ENCODE measurements around the gene ZNF525. TPM values are rescaled to one million over a fixed set of nuclear protein-coding genes. Genes with fewer than 3 reads are reported as not detected.
"Not testable (repeated sequence)": the region's sequence is repeated elsewhere in the genome, so short reads cannot be mapped to it uniquely, and the experiment has no call there.

ZNF525 gene
- 5.9 to 6.9 TPM (median 6.4 TPM) in 3 replicates for total RNA-seq
- long read RNA-seq, partial matches to known transcripts, result 0 of 1 reads
- long read RNA-seq, other reads (novel, unspliced or antisense), result 0 of 1 reads

- peak; percentile 94 for DNase-seq (ENCODE audit: low spot score)
- Mint-ChIP-seq H3K36me3 (ENCODE audit: low read depth) (peaks cover 2% of the 10 kb centered on the region), H3K9me3 (ENCODE audit: low read depth) (peaks cover 4% of the 10 kb centered on the region), H3K27me3 (ENCODE audit: low read depth) (no peaks in the 10 kb centered on the region), H3K4me3 (ENCODE audit: unreplicated experiment) (peak within 1 kb of the TSS; percentile 92), H3K27ac (ENCODE audit: unreplicated experiment) (peak within 1 kb of the TSS; percentile 83), H3K4me1 (ENCODE audit: low read depth) (peaks cover 18% of the 10 kb centered on the region)
- TF ChIP-seq, protein P1, sequence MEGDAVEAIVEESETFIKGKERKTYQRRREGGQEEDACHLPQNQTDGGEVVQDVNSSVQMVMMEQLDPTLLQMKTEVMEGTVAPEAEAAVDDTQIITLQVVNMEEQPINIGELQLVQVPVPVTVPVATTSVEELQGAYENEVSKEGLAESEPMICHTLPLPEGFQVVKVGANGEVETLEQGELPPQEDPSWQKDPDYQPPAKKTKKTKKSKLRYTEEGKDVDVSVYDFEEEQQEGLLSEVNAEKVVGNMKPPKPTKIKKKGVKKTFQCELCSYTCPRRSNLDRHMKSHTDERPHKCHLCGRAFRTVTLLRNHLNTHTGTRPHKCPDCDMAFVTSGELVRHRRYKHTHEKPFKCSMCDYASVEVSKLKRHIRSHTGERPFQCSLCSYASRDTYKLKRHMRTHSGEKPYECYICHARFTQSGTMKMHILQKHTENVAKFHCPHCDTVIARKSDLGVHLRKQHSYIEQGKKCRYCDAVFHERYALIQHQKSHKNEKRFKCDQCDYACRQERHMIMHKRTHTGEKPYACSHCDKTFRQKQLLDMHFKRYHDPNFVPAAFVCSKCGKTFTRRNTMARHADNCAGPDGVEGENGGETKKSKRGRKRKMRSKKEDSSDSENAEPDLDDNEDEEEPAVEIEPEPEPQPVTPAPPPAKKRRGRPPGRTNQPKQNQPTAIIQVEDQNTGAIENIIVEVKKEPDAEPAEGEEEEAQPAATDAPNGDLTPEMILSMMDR (IDR thresholded peaks at IDR 0.05), result peak; percentile 62
Measured at GRCh38 chr19:53365134-53365898, at the start of gene ZNF525. ZNF525 (plus strand) TSS chr19:53365705; CDS start chr19:53372282, 6,577 bp downstream.

DNA sequence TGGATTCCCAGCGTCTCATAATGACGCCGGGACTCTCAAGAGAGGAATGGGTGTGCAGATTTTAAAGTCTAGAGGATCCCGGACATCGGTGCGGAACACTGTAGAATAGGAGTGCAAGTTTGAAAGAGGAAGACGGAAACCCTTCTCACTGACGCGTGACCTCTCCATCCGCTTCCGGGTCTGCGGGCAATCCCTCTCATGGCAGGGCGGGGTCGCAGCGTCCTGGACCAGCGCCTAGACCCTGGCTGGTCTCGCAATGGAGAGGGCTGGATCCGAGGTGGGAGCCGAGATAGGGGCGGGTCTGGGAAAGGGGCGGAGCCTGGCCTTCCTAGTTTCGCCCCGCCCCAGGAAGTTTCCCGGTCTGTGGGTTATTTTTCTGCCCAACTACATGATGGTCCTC is 36.5 kb upstream of the ZNF525 start:
- DNase-seq (ENCODE audit: low spot score), result no peak

GRCh38 chr19:53332484-53332883 is 33.0 kb upstream of the ZNF525 start:
- Mint-ChIP-seq H3K4me1 (ENCODE audit: low read depth) (peaks cover 8% of the 10 kb centered on the region), H3K9me3 (ENCODE audit: low read depth) (peaks cover 18% of the 10 kb centered on the region), H3K27me3 (ENCODE audit: low read depth) (no peaks in the 10 kb centered on the region), H3K27ac (ENCODE audit: unreplicated experiment) (no peak overlapping the region), H3K36me3 (ENCODE audit: low read depth) (no peaks in the 10 kb centered on the region), H3K4me3 (ENCODE audit: unreplicated experiment) (peak overlapping the region; percentile 97)
- TF ChIP-seq, protein P1 (IDR thresholded peaks at IDR 0.05), result no peak
- DNase-seq (ENCODE audit: low spot score), result no peak

More for the DNA sequence above, 36.5 kb upstream of the ZNF525 start:
- H3K4me1 Mint-ChIP-seq (ENCODE audit: low read depth), result peaks cover 3% of the 10 kb centered on the region
- TF ChIP-seq, protein P1 (IDR thresholded peaks at IDR 0.05), result no peak
- H3K27ac Mint-ChIP-seq (ENCODE audit: unreplicated experiment), result no peak overlapping the region
- no peaks in the 10 kb centered on the region for H3K36me3 Mint-ChIP-seq (ENCODE audit: low read depth)
- no peaks in the 10 kb centered on the region for H3K27me3 Mint-ChIP-seq (ENCODE audit: low read depth)
- no peak overlapping the region for H3K4me3 Mint-ChIP-seq (ENCODE audit: unreplicated experiment)
- peaks cover 38% of the 10 kb centered on the region for H3K9me3 Mint-ChIP-seq (ENCODE audit: low read depth)

DNA sequence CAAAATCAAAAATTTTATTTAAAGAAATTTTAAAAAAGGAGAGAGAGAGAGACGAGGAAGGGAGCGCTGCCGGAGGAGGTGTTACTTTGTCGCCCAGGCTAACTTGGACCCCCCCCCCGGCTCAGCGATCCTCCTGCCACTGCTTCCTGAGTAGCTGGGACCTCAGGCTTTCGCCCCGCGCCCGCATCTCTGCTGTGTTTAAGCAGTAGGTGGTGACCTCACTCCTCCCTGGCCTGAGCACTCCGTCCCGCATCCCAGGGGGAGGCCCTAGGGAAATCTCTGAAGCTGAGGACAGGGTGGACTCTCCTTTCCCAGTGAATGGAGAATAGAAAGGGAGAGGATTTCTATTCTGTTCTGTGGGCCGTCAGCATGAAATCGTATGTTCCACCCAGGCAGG is 32.4 kb upstream of the ZNF525 start:
- Mint-ChIP-seq H3K27me3 (ENCODE audit: low read depth) (no peaks in the 10 kb centered on the region), H3K4me1 (ENCODE audit: low read depth) (peaks cover 8% of the 10 kb centered on the region), H3K36me3 (ENCODE audit: low read depth) (no peaks in the 10 kb centered on the region), H3K27ac (ENCODE audit: unreplicated experiment) (peak overlapping the region; percentile 91), H3K9me3 (ENCODE audit: low read depth) (peaks cover 18% of the 10 kb centered on the region), H3K4me3 (ENCODE audit: unreplicated experiment) (peak overlapping the region; percentile 97)
- DNase-seq (ENCODE audit: low spot score), result no peak
- TF ChIP-seq, protein P1 (IDR thresholded peaks at IDR 0.05), result no peak

DNA sequence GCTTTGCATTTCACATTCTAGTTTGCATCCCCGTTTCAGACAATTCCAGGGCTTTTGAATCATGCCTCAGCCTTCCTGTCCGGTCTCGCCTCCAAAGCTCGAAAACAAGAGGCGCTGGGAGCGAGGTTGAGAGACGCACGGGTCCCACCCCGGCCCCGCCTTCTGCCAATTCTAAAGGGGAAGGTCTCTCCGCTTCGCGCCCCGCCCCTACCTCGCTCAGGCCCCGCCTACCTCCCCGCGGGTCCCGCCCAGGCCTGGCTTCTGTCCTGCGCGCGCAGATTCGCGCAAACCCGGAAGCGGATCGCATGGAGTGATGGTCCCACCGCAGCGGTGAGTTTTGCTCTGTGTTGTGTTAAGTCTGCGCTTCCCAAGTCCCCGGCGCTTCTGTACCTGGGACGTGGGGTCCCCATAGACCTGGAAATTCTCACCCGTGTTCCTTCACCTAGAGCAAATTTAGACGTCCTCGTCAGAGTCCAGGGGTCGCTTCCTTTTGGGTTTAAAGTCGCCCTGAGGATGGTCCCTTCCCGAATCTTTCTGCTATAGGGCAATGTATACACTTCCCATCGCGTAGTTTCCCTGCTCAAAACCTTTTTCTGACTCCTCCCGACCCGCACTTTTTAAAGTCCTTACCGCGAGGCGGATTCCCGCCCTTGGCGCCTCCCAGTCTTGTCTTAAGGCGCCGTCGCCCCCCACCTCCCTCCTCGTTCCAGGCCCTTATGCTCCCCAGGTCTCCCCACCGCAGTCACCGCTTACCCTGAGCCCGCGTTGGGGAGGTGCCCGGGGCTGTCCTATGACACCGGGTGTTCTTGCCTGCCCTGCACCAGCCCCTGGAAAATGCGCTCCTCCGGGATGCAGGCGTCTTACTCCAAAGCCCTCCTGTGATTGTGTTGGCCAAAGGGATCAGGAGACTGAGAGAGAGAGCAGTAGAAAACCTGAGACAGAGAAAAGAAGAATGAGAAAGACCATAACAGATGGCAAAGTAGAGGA is 31.7 kb upstream of the ZNF525 start, which contains the start of gene ZNF845:
ZNF845 (plus strand) TSS at position 287 of the 987 bp plus-strand sequence. CDS start 7,559 bp downstream, outside the sequence.
- peak within 1 kb of the TSS; percentile 97 for H3K4me3 Mint-ChIP-seq (ENCODE audit: unreplicated experiment)
- peaks cover 13% of the 10 kb centered on the region for H3K9me3 Mint-ChIP-seq (ENCODE audit: low read depth)
- H3K4me1 Mint-ChIP-seq (ENCODE audit: low read depth), result peaks cover 8% of the 10 kb centered on the region
- H3K36me3 Mint-ChIP-seq (ENCODE audit: low read depth), result no peaks in the 10 kb centered on the region
- peak within 1 kb of the TSS; percentile 91 for H3K27ac Mint-ChIP-seq (ENCODE audit: unreplicated experiment)
- H3K27me3 Mint-ChIP-seq (ENCODE audit: low read depth), result no peaks in the 10 kb centered on the region
- peak; percentile 97 for DNase-seq (ENCODE audit: low spot score)
- TF ChIP-seq, protein P1 (IDR thresholded peaks at IDR 0.05), result no peak

GRCh38 chr19:53344403-53344802 is 21.1 kb upstream of the ZNF525 start:
- Mint-ChIP-seq H3K36me3 (ENCODE audit: low read depth) (peaks cover 78% of the 10 kb centered on the region), H3K9me3 (ENCODE audit: low read depth) (peaks cover 48% of the 10 kb centered on the region)
- not testable (repeated sequence) for H3K4me1 Mint-ChIP-seq (ENCODE audit: low read depth); H3K27ac Mint-ChIP-seq (ENCODE audit: unreplicated experiment); H3K27me3 Mint-ChIP-seq (ENCODE audit: low read depth); H3K4me3 Mint-ChIP-seq (ENCODE audit: unreplicated experiment); DNase-seq (ENCODE audit: low spot score)

Measured in chondrocyte (in vitro differentiated cells).